Measurements from ENCODE around the gene CPT1C.

The CPT1C gene

DNA sequence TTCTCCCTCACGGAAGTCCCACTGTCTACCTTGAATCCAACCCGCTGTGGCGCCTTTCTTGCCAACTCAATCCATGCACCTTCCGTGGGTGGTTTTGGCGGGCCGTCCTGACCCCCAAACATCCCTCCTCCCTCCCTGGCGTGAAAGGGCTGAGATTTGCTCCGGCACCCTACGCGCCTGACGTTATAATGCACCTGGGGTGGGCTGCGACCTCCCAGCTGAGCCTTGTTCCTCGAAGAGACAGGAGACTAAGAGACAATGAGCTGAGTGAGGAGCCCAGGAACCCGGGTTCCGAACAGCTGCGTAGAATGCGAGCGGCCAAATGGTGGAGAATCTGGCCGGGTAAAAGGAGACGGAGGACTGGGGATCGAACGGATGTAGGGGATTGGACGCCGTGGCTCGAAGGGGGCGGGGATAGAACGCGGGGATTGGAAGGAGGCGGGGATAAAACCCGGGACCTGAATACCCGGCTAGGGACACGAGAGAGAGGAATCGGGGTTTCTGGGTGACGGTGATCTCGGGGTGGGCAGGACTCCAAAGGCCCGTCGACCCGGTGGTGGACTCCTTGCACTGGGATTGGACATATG is at the start of gene CPT1C:
CPT1C (plus strand) TSS at position 461 of the 587 bp plus-strand sequence. CDS start 1,137 bp downstream, outside the sequence.
- DNase-seq: peak; percentile 85

GRCh38 chr19:49641688-49642491 is 49.0 kb upstream of the CPT1C start, which contains the start of gene SCAF1:
SCAF1 (plus strand) TSS chr19:49642209; CDS start chr19:49645027, 2,818 bp downstream.
- peak; percentile 99 for DNase-seq

DNA sequence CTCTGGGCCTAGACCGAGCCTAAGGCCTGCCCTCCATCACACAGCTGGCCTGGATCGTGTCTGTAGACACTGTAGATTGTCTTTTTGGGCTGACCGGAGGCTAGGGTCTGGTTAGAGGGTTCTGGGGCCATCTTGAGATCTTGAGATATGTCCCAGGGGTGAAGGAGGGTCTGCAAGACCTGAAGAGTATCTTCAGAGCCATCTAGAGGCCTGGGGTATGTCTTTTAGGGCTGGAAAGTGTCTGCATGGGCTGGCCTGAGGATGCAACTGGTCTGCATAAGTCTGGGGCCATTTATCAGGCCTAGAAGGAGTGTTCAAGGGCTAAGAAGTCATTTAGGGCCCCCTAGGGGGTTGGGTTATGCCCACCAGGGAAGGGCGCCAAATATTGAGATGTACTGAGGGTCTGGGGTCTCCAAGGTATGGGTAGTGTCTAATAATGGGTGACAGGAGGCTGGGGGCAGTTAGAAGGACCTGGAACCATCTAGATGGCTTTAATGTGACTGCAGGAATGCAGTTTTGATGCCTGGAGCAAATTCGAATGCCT is 48.4 kb upstream of the CPT1C start:
- no peak for DNase-seq

GRCh38 chr19:49643466-49643865 is 47.5 kb upstream of the CPT1C start:
- no peak for DNase-seq

DNA sequence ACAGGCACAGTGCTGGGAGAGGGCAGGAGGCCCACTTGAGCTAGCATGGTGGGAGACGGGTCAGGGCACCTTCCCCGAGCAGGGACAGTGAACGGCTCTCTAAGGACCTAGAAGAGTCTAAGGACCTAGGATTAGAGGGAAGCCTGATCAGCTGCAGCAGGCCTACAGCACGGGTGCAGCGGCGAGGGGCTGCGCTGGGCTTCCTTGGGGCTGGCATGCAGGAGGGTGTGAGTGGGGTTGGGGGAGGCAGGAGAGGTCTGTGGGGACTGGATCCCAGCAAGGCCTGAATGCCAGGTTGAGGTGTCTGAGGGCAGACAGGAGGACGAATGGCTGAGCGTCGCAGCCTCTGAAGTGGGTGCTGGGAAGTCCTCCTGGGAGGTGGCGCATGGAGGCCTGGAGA is 45.3 kb upstream of the CPT1C start:
- no peak for DNase-seq

DNA sequence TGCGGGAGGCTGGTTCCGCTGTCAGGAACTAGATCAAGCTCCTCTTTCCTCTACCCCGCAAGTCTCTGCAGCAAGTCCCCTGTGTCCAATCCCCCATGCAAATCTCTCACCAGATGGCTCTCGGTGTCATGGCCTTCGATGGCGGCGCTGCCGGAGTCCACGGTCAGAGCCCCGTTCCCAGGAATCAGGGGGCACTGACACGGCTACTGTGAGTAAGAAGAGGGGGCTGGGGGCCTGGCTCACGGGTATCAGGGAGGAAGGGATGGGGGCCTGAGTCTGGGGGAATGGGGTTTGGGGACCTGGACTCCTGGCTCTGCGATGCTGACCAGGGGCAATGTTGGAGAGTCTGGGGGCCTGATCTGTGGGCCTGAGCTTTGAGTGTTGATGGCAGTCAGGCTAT is 44.9 kb upstream of the CPT1C start:
- no peak for DNase-seq

DNA sequence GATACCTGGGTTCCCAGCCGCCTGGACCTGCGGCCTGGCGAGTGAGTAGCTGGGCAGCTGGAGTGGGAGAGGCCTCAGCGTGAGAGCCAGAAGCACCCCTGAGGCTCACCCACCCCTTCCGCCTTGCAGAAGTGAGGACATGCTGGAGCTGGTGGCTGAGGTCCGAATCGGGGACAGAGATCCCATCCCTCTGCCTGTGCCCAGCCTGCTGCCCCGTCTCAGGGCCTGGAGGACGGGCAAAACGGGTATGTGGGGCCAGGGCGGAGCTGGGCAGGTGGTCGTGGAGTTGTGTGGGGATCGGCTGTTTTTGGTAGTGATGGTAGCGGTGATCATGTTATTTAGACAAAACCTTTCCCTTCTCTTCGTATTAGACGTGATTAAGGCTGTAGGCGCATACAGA is 44.3 kb upstream of the CPT1C start:
- DNase-seq: no peak

- no peak for DNase-seq
These were observed 39.7 kb upstream of the CPT1C start for GRCh38 chr19:49651029-49651819.

DNA sequence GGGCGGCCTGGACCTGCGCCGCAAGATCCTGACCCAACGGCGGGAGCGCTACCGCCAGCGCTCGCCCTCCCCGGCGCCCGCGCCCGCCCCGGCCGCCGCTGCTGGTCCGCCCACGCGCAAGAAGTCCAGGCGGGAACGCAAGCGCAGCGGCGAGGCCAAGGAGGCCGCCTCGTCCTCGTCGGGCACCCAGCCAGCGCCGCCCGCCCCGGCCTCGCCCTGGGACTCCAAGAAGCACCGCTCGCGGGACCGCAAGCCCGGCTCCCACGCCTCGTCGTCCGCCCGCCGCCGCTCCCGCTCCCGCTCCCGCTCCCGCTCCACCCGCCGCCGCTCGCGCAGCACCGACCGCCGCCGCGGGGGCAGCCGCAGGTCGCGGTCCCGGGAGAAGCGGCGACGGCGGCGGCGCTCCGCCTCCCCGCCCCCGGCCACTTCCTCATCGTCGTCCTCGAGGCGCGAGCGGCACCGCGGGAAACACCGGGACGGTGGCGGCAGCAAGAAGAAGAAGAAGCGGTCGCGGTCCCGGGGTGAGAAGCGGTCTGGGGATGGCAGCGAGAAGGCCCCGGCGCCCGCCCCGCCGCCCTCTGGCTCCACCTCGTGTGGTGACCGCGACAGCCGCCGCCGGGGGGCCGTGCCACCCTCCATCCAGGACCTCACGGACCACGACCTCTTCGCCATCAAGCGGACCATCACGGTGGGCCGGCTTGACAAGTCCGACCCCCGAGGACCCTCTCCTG is 38.9 kb upstream of the CPT1C start:
- DNase-seq: no peak

- DNase-seq: no peak
These were observed 38.1 kb upstream of the CPT1C start for GRCh38 chr19:49652551-49653465.

GRCh38 chr19:49653466-49653806 is 37.5 kb upstream of the CPT1C start:
- no peak for DNase-seq

- DNase-seq: no peak
These were observed 36.3 kb upstream of the CPT1C start for GRCh38 chr19:49654581-49654980.

GRCh38 chr19:49655570-49656455 is 35.1 kb upstream of the CPT1C start:
- DNase-seq: no peak

DNA sequence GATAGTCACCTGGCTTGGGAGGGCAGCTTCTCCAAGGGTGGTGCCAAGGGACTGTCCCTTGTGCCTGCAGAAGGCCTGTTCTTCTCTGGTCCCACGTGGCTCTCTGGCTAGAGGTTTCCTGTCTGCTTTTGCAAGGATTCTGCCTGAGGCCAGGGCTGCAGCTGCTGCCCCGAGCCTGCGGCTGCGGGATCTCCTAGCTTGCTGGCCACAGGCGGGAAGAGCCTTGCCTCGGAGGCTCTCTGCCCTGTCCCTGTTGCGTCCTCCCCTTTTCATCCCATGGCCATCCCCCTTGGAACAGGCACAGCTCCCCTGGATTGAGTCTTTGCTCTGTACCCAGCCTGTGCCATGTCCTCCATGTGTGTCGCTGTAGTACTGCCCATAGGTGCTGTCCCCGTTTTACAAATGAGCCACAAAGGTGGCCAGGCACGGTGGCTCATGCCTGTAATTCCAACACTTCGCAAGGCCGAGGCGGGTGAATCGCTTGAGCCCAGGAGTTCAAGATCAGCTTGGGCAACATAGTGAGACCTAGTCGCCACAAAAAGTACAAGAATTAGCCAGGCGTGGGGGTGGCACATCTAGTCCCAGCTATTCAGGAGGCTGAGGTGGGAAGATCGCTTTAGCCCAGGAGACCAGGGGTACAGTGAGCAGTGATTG is 34.3 kb upstream of the CPT1C start:
- no peak for DNase-seq

DNA sequence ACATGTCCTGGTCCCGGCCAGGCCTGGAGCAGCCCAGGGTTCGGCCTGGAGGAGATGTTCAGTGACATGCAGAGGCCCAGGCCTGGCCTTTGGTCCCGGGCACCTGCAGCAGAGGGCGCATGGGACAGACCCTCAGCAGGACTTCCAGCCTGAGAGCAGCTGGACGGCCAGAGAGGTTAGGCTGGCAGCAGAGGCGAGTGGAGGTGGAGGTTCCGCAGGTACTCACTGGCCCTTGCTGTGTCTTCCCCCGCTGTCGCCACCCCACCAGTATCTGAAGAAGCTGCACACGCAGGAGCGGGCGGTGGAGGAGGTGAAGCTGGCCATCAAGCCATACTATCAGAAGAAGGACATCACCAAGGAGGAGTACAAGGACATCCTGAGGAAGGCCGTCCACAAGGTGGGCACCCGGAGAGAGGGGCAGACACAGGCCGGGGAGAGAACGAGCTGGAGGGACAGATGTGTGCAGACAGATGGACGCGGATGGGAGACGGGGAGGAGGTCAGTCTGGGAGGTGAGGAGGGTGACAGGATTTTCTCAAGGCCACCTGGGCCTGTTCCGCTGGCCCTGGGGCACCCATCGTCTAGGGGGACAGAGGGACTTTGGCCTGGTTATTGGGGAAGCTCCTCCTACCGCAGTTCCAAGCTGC is 33.3 kb upstream of the CPT1C start:
- no peak for DNase-seq

DNA sequence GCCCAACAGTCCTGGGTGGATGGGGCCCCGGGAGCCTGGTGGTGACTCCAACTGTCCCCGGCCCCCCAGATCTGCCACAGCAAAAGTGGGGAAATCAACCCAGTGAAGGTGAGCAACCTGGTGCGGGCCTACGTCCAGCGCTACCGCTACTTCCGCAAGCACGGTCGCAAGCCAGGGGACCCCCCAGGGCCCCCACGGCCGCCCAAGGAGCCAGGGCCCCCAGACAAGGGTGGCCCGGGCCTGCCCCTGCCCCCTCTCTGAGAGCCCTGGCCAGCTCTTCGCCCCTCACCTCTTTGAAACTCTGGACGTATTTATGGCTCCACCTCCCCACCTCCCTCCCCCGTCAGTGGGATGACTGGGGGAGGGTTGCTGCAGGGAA is 32.8 kb upstream of the CPT1C start:
- no peak for DNase-seq

- DNase-seq: no peak
These were observed 32.1 kb upstream of the CPT1C start for GRCh38 chr19:49658566-49659442.

DNA sequence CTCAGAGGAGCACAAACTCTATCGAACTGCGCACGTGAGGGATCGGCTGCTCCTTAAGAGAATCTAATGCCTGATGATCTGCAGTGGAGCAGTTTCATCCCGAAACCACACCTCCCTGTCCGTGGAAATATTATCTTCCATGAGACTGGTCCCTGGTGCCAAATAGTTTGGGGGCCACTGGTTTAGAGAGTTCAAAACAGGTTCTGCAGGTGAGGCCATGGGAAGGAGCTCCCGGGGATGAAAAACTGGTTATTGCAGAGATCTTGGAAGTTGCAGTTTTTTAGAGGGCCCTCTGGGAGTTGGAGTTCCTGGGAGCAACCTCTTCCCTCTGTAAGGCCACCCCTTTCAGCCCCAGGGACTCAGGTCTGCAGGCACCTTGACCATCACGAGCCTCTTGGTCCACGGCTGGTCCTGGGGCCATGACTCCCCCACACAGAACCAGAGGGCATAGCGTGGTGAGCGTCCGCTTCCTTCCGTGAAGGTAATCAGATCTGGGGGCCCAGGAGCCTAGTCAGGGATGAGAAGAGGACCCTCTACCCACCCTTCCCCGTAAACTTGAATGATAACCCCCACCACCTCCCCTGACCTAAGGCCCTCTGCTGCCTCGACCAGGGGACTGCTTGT is 30.5 kb upstream of the CPT1C start:
- no peak for DNase-seq

All from NCI-H446 treated with DMSO at 0.1 percent for 48 hours (cell line).